Astrocyte of the cerebellum (primary cell): ENCODE results near the gene TLN1.

Source experiments
- DNase-seq: peaks from one replicate; pipeline ENCODE4 v3.0.0-alpha.2; 2011; ENCODE audit warnings: low read depth
- H3K4me3 ChIP-seq: 2 replicates; pipeline ENCODE4 v1.5.1; 2011; ENCODE audit warnings: mild to moderate bottlenecking, low read depth, low read length, moderate library complexity
- CTCF ChIP-seq: IDR thresholded peaks from 2 replicates; pipeline ENCODE4 v1.5.1; 2012; ENCODE audit warnings: low read length, low read depth, moderate library complexity, mild to moderate bottlenecking; ENCODE audit errors: missing control alignments
- in situ Hi-C: cut with HindIII; loops from 2 replicates; pipeline ENCODE4 v1.10.0; 2017; ENCODE audit warnings: low sequenced_read_pairs

TLN1 gene

GRCh38 chr9:35728041-35728971 is 3.7 kb downstream of the TLN1 start:
- peak; percentile 65 for DNase-seq
- peak overlapping the region; percentile 88 for H3K4me3 ChIP-seq
- TF ChIP-seq CTCF = no peak
- in situ Hi-C loops = loop anchor here (5.0 kb wide), 1 partner anchor 36 kb away; no protein-coding TSS in a partner anchor

- DNase-seq = no peak
- H3K4me3 ChIP-seq = peak overlapping the region; percentile 88
- TF ChIP-seq CTCF = no peak
- in situ Hi-C loops = loop anchor here (5.0 kb wide), 1 partner anchor 35 kb away; no protein-coding TSS in a partner anchor
Observed at GRCh38 chr9:35727676-35728040, 4.3 kb downstream of the TLN1 start.

DNA sequence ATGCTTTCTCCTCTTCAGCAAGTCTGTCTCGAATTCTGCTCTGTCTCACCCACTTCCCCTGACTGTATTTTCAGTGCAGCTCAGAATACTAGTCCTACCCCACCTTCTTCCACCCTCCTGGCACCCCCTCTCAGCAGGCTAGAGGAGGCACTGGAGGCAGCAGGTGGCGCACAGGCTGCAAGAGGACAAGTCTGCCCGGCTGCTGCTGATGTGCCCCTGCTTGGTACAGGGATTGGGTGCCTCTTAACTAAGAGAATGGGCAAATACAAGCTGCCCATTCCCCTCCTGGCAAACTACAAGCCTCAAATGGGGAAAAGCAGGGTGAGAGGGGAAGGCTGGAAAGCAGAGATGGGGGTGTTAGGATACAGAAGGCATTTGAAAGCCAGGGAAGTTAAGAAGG is 5.1 kb downstream of the TLN1 start:
- in situ Hi-C loops = loop anchor here (5.0 kb wide), 1 partner anchor 35 kb away; no protein-coding TSS in a partner anchor
- peak; percentile 3 for TF ChIP-seq CTCF
- no peak for DNase-seq
- peak overlapping the region; percentile 88 for H3K4me3 ChIP-seq

GRCh38 chr9:35725362-35725761 is 6.6 kb downstream of the TLN1 start:
- H3K4me3 ChIP-seq = no peak overlapping the region
- TF ChIP-seq CTCF = no peak
- no peak for DNase-seq
- in situ Hi-C loops = loop anchor here (5.0 kb wide), 1 partner anchor 33 kb away; no protein-coding TSS in a partner anchor

DNA sequence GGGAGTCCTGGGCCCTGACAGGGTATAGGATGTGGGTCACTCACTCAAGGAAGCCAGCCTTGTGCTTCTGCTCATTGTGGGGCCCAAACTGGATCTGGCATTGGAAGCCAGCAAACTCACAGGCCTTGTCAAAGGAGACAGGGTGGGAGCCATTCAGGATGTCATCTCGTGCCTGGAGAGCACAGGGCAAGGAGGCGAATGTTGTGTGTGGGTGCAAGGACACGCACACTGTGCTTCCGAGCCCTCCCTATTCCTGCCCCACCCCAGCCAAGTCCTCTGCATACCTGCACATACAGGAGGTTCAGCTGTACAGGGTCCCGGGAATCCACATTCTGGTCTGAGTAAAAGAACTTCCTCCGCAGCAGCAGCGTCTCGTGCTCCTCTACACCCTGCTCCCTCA is 8.1 kb downstream of the TLN1 start:
- no peak overlapping the region for H3K4me3 ChIP-seq
- in situ Hi-C loops = no loop called here
- no peak for TF ChIP-seq CTCF
- no peak for DNase-seq

GRCh38 chr9:35723426-35723825 is 8.6 kb downstream of the TLN1 start:
- no peak for DNase-seq
- in situ Hi-C loops = no loop called here
- H3K4me3 ChIP-seq = no peak overlapping the region
- no peak for TF ChIP-seq CTCF
